Measurements from ENCODE around the gene GDA. TPM values are rescaled to one million over a fixed set of nuclear protein-coding genes. Genes with fewer than 3 reads are reported as not detected.

The GDA gene
- total RNA-seq, 1 experiment from 2014 or later = 3.6 TPM

GRCh38 chr9:72257814-72258213 lies 108.6 kb downstream of the GDA start:
- H3K27ac ChIP-seq (ENCODE audit: insufficient read length, low read depth, low read length) = no peak overlapping the region
- Mint-ChIP-seq H3K4me3 (no peak overlapping the region; a peak in 1 of 5 replicates), H3K9me3 (peaks cover 11 to 12% of the 10 kb centered on the region in 2 experiments; a peak in 3 of 5 replicates), H3K27ac (no peak overlapping the region), H3K36me3 (ENCODE audit: insufficient read depth in 1 of 3, low read depth in 3 of 3) (peaks cover 2 to 8% (median 4%) of the 10 kb centered on the region in 3 experiments; a peak in 2 of 7 replicates), H3K27me3 (ENCODE audit: low read depth) (no peaks in the 10 kb centered on the region), H3K4me1 (no peaks in the 10 kb centered on the region; a peak in 1 of 4 replicates)
- H3K79me1 ChIP-seq (ENCODE audit: insufficient read depth, low read depth, low read length, poor library complexity, severe bottlenecking) = no peaks in the 10 kb centered on the region
- no peak for DNase-seq
- no peaks in the 10 kb centered on the region for H4K20me1 ChIP-seq (ENCODE audit: control insufficient read depth, insufficient read depth, insufficient read length)
- no peak overlapping the region for H2AFZ ChIP-seq (ENCODE audit: low read length)
- H2BK15ac ChIP-seq (ENCODE audit: low read depth, low read length) = no peak overlapping the region
- no peaks in the 10 kb centered on the region for H3K4me1 ChIP-seq (ENCODE audit: insufficient read depth, low read length)
- no peak overlapping the region for H4K5ac ChIP-seq (ENCODE audit: insufficient read length, low read depth, low read length)
- no CpG with 5 or more reads among the region's 3 CpGs for WGBS (ENCODE audit: extremely low coverage, insufficient read length, low lambda C conversion rate)
- H3K18ac ChIP-seq (ENCODE audit: insufficient read length, low read depth, low read length) = no peak overlapping the region
- H2AK5ac ChIP-seq (ENCODE audit: insufficient read length, low read length) = no peak overlapping the region
- no peak overlapping the region for H4K8ac ChIP-seq (replicated peaks; ENCODE audit: insufficient read length, low read depth, low read length)
- no peak overlapping the region for H2BK20ac ChIP-seq (ENCODE audit: low read depth, low read length, poor library complexity, severe bottlenecking)
- no peak overlapping the region for H3K14ac ChIP-seq (ENCODE audit: insufficient read depth, low read length)
- H4K91ac ChIP-seq (ENCODE audit: insufficient read length, low read depth, low read length) = no peak overlapping the region
- H3K4ac ChIP-seq (ENCODE audit: low read depth, low read length) = no peak overlapping the region
- H2BK12ac ChIP-seq (ENCODE audit: insufficient read length, low read depth, low read length) = no peak overlapping the region
- no peak overlapping the region for H3K4me2 ChIP-seq (ENCODE audit: insufficient read depth, insufficient read length, low read length)
- no peak overlapping the region for H3K23ac ChIP-seq (ENCODE audit: insufficient read length, low read depth, low read length)
- H2BK120ac ChIP-seq (ENCODE audit: low read depth, low read length, poor library complexity, severe bottlenecking) = no peak overlapping the region
- H2BK5ac ChIP-seq (ENCODE audit: insufficient read length, low read length) = no peak overlapping the region
- H3K9me3 ChIP-seq (ENCODE audit: control insufficient read depth, low read depth, low read length) = peaks cover 6% of the 10 kb centered on the region
- no peaks in the 10 kb centered on the region for H3K23me2 ChIP-seq (ENCODE audit: insufficient read length, low read depth, low read length, poor library complexity, severe bottlenecking)
- no peak for TF ChIP-seq CTCF (conservative IDR thresholded peaks at IDR 0.05)
- no peak overlapping the region for H3K56ac ChIP-seq (ENCODE audit: insufficient read length, low read depth, low read length)
- no peak overlapping the region for H3T11ph ChIP-seq (ENCODE audit: low read length)
- no peak overlapping the region for H3K9ac ChIP-seq (ENCODE audit: extremely low read depth, insufficient read length, low read length)
- no peaks in the 10 kb centered on the region for H3K27me3 ChIP-seq (ENCODE audit: insufficient read depth, low read length)
- H3K79me2 ChIP-seq (ENCODE audit: insufficient read depth, low read length) = no peaks in the 10 kb centered on the region

Measured in H9 (cell line).